Common myeloid progenitor, CD34-positive (primary cell): ENCODE results near the gene VAV3.

Experiments
- CTCF ChIA-PET: fragments of 350-600 bp; sonication (Branson Sonifier 250); formaldehyde crosslinking; loops from one replicate; lab custom pipeline; 2021; ENCODE audit warnings: antibody characterized with exemption; lab: Charles Lee
- POLR2A ChIA-PET: fragments of 350-600 bp; sonication (Branson Sonifier 250); formaldehyde crosslinking; loops from one replicate; lab custom pipeline; 2021; ENCODE audit warnings: antibody characterized with exemption; lab: Charles Lee
- DNase-seq, 3 donors: peaks; one replicate each; pipeline versions ENCODE4 v3.0.0 to v3.0.0-alpha.2; 2013
- H3K27ac ChIP-seq, 2 experiments: 1 replicate in 1 of 2; 2 replicates in 1 of 2; pipeline ENCODE4 v1.7.0; 2013; ENCODE audit warnings: inconsistent platforms in 2 of 2, low read length in 2 of 2, mild to moderate bottlenecking in 2 of 2, low read depth in 1 of 2, moderate library complexity in 1 of 2; ENCODE audit not compliant: severe bottlenecking in 2 of 2, insufficient read depth in 1 of 2, poor library complexity in 1 of 2
- H3K27me3 ChIP-seq, 5 experiments: replicated peaks in 2 of 5; 1 replicate in 3 of 5; 2 replicates in 2 of 5; pipeline versions ENCODE4 v1.6.1 to v1.7.0; 2013; ENCODE audit warnings: low read length in 4 of 5, mild to moderate bottlenecking in 2 of 5, moderate library complexity in 2 of 5, inconsistent platforms in 1 of 5; ENCODE audit not compliant: insufficient read depth in 5 of 5, control insufficient read depth in 4 of 5
- H3K36me3 ChIP-seq, 4 experiments: 1 replicate in 2 of 4; 2 replicates in 2 of 4; pipeline versions ENCODE4 v1.6.1 to v1.7.0; 2013; ENCODE audit warnings: low read length in 3 of 4, control low read depth in 1 of 4, mild to moderate bottlenecking in 1 of 4; ENCODE audit not compliant: control insufficient read depth in 4 of 4, insufficient read depth in 4 of 4
- H3K4me1 ChIP-seq, 4 experiments: 1 replicate in 3 of 4; 2 replicates in 1 of 4; pipeline versions ENCODE4 v1.6.1 to v1.7.1; 2013; ENCODE audit warnings: low read length in 3 of 4, mild to moderate bottlenecking in 3 of 4, control low read depth in 1 of 4, inconsistent platforms in 1 of 4, moderate library complexity in 1 of 4; ENCODE audit not compliant: control insufficient read depth in 4 of 4, insufficient read depth in 4 of 4; ENCODE audit errors: control extremely low read depth in 1 of 4
- H3K4me3 ChIP-seq, 7 experiments: 1 replicate in 4 of 7; 2 replicates in 3 of 7; pipeline versions ENCODE4 v1.5.1 to v1.7.0; 2013; ENCODE audit warnings: mild to moderate bottlenecking in 7 of 7, low read length in 6 of 7, moderate library complexity in 6 of 7, inconsistent platforms in 2 of 7, low read depth in 2 of 7, control low read depth in 1 of 7; ENCODE audit not compliant: insufficient read depth in 4 of 7, control insufficient read depth in 1 of 7; ENCODE audit errors: extremely low read depth in 1 of 7
- H3K9me3 ChIP-seq, 5 experiments: 1 replicate in 4 of 5; 2 replicates in 1 of 5; pipeline versions ENCODE4 v1.6.1 to v1.7.1; 2013; ENCODE audit warnings: low read length in 4 of 5, mild to moderate bottlenecking in 2 of 5, inconsistent platforms in 1 of 5, low read depth in 1 of 5, moderate library complexity in 1 of 5; ENCODE audit not compliant: control insufficient read depth in 4 of 5, insufficient read depth in 2 of 5; ENCODE audit errors: control extremely low read depth in 1 of 5
- WGBS: methylation state at CpG from one replicate; pipeline ENCODE4 v1.1.5; 2013; ENCODE audit not compliant: insufficient coverage; 5-methylcytosine and 5-hydroxymethylcytosine counted together

Gene VAV3

DNA sequence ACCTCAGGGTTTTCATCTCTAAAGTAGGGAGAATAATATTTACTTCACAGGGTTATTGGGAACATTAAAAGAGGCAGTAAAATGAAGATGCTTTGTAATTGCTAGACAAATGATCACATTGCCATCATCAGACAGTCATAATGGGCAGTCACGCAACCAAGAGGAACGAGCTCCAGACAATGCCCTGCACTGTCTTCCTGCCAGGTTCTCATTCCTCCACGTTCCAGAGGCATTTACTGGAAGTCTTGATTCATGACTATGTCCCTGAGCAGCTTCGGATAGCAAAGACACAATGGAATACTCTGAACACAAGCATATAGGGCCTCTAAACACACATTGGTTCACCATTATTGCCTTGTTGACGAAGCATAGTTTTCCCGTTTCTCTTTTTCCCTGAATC, 434.4 kb downstream of the VAV3 start:
- no peak for DNase-seq
- Histone ChIP-seq H3K36me3 (no peaks in the 10 kb centered on the region), H3K4me3 (no peak overlapping the region), H3K27ac (no peak overlapping the region), H3K4me1 (no peaks in the 10 kb centered on the region), H3K27me3 (no peaks in the 10 kb centered on the region), H3K9me3 (no peaks in the 10 kb centered on the region)
- WGBS, result 89% methylated on average over 5 of the region's 6 CpGs
- ChIA-PET CTCF (interaction anchor here (1.1 to 3.9 kb wide), 4 partner anchors 15 to 99 kb away, joined by 3 to 30 read pairs (median 8); no protein-coding TSS in a partner anchor), POLR2A (no interaction called here)

DNA sequence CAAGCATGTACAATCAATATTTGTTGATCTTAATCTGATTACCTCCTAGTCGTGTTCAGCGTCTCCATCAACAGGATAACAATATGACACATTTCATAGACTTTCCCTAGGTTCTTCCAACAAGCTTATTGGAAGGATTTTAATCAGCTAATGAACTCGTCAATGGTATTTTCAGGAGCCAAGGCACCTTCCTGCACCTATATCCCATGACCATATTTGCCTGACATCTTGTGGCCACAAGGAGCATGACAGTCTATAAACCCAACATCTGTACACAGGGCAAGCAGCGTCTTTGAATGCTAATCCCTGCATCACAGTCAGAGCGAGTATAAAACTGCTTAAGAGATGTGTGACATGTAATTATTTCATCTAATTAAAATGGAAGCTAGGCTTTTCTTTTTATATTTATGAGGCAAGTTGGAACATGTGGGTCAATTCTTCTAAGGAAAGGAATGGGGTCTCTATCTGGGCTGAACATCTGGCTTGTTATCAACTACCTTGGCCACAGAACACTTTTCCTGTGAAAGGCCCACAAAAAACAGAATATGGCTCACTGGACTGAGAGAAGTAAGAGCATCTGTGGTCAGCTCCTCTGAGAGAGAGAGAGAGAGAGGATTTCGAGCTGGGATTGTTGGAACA, 435.4 kb downstream of the VAV3 start:
- Histone ChIP-seq H3K27me3 (no peaks in the 10 kb centered on the region), H3K4me1 (peaks cover 0 to 2% (median 0%) of the 10 kb centered on the region in 4 experiments), H3K4me3 (no peak overlapping the region), H3K9me3 (no peaks in the 10 kb centered on the region), H3K27ac (no peak overlapping the region), H3K36me3 (no peaks in the 10 kb centered on the region)
- CTCF ChIA-PET, result interaction anchor here (0.8 to 3.9 kb wide), 12 partner anchors 8 to 102 kb away, joined by 3 to 30 read pairs (median 4); no protein-coding TSS in a partner anchor
- WGBS, result 37% methylated on average over 3 of the region's 6 CpGs
- POLR2A ChIA-PET, result no interaction called here
- peak; percentile 35 to 64 (median 63) for DNase-seq

DNA sequence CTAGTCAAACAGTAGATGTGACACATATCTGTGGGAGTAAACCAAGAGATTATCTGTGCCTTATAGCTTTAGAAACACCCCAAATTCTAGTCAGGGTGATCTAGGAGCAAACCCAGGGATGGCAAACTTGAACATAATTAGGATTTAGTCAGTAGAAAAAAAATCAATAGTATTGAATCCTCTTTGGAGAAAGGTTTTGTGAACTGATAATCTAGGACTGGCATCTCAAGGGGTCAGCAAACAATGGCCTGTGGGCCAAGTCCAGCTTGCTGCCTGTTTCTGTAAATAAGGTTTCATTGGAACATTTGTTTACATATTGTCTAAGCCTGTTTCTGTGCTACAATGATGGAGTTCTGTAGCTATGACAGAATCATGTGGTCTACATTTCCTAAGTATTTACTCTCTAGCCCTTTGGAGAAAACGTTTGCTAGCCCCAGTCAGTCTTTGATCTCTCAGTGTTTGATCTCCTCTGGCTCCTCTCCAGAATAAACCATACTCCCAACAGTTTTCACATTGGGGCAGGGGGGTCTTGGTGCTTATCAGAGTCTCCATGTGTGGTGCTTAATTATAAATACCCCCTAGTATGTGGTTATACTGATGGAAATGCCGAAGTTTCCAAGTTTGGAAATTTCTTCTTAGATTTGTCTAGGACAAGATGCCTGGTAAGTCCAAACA, 438.3 kb downstream of the VAV3 start:
- Histone ChIP-seq H3K4me1 (peaks cover 0 to 2% (median 0%) of the 10 kb centered on the region in 4 experiments), H3K36me3 (no peaks in the 10 kb centered on the region), H3K9me3 (no peaks in the 10 kb centered on the region), H3K27me3 (no peaks in the 10 kb centered on the region), H3K27ac (no peak overlapping the region), H3K4me3 (no peak overlapping the region)
- WGBS, result 100% methylated on average over 1 of the region's 2 CpGs
- ChIA-PET POLR2A (no interaction called here), CTCF (interaction anchor here (1.2 to 3.9 kb wide), 4 partner anchors 9 to 96 kb away, joined by 3 to 30 read pairs (median 4); no protein-coding TSS in a partner anchor)
- no peak for DNase-seq

DNA sequence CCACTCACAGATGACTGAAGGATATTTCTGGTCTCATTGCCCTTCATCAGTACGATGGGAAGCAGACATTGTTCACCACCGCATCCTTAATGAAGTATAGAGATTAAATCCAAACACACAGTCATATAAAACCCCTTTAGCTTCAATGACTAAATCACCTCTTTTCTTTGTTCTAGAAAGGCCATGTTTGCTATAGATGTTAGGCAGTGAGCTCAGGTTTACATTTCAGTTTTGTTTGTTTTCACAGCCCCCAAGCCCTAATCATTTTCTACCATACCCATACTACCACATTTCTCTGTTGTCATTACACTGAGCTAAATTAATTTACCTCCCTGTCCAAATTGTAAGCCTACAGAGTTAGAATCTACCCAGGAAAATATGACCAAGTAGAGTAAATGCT, 439.0 kb downstream of the VAV3 start:
- CTCF ChIA-PET, result interaction anchor here (1.1 to 1.3 kb wide), 4 partner anchors 9 to 95 kb away, joined by 3 to 6 read pairs (median 4); no protein-coding TSS in a partner anchor

DNA sequence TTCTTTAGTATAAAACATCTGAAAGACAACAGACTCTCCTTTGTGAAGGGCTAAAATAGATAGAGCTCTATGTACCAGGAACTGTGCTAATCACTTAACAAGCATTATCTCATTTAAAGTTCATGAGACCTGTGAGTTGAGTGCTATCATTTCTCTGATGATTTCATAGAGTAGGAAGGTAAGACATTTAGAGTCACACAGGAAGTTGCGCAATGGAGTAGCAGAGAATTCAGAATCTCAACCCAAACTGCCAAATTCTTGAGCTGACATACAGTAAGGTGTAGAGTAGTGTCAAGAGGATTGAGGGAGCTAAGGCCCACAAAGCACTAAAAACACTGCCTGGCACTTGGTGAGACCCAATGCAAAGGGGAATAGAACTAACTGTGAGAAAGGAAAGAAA, 439.8 kb downstream of the VAV3 start:
- DNase-seq, result peak in 2 of 3 donors; percentile 2 to 17
- H3K9me3 ChIP-seq, result no peaks in the 10 kb centered on the region
- H3K36me3 ChIP-seq, result no peaks in the 10 kb centered on the region
- 100% methylated on average over 1 of the region's 1 CpG for WGBS
- no peaks in the 10 kb centered on the region for H3K27me3 ChIP-seq
- no peak overlapping the region for H3K4me3 ChIP-seq
- POLR2A ChIA-PET, result no interaction called here
- CTCF ChIA-PET, result interaction anchor here (1.1 kb wide), 2 partner anchors 9 to 12 kb away, joined by 3 to 6 read pairs; no protein-coding TSS in a partner anchor
- no peak overlapping the region for H3K27ac ChIP-seq
- peaks cover 0 to 2% (median 0%) of the 10 kb centered on the region in 4 experiments for H3K4me1 ChIP-seq

More for the DNA sequence above, 439.0 kb downstream of the VAV3 start:
- H3K4me3 ChIP-seq, result no peak overlapping the region
- no peak overlapping the region for H3K27ac ChIP-seq
- no peaks in the 10 kb centered on the region for H3K9me3 ChIP-seq
- POLR2A ChIA-PET, result no interaction called here
- DNase-seq, result no peak
- peaks cover 0 to 2% (median 0%) of the 10 kb centered on the region in 4 experiments for H3K4me1 ChIP-seq
- no CpG with 5 or more reads among the region's 2 CpGs for WGBS
- H3K27me3 ChIP-seq, result no peaks in the 10 kb centered on the region
- no peaks in the 10 kb centered on the region for H3K36me3 ChIP-seq

DNA sequence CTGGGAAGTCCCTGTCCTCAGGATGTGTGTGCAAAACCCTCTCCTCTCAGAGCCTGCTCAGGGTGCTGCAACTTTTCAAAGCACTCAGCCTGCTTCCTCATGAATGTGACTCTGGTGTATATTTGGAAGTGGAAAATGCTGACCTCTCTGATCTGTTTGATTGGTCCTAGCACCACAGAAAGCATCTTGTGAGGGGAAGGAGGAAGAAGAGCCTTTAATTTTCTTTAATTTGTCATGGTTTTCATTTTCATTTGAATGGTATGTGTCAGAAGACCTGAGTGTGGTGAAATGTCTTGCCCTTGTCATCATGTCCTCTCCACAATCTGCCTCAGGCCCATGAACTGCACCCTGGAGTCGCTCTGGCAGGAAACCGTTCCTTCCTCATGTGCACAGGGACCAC, 440.7 kb downstream of the VAV3 start:
- H3K4me1 ChIP-seq, result peaks cover 0 to 2% (median 0%) of the 10 kb centered on the region in 4 experiments
- H3K27me3 ChIP-seq, result no peaks in the 10 kb centered on the region
- CTCF ChIA-PET, result no interaction called here
- POLR2A ChIA-PET, result no interaction called here
- DNase-seq, result no peak
- no peak overlapping the region for H3K27ac ChIP-seq
- H3K36me3 ChIP-seq, result no peaks in the 10 kb centered on the region
- H3K4me3 ChIP-seq, result no peak overlapping the region
- no peaks in the 10 kb centered on the region for H3K9me3 ChIP-seq
- no CpG with 5 or more reads among the region's 2 CpGs for WGBS

DNA sequence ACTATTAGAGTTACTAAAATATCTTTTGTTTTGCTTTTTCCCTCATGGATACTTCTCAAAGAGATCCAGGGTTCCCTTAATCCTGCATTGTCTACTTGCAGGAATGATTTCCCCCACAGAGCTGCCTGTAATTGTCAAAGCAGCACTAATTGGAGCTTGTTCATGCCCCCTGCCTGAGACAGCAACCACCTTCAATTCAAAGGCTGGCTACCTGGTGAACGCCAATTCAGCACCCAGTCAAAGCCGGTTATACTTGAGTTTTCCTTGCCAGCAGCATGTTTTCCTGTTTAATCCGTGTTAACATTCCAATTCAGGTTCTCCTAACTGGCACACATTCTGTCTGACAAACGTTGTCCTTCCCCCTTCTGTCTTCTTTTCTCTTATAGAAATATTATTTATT, 441.2 kb downstream of the VAV3 start:
- H3K27ac ChIP-seq, result no peak overlapping the region
- H3K4me3 ChIP-seq, result no peak overlapping the region
- H3K36me3 ChIP-seq, result no peaks in the 10 kb centered on the region
- H3K27me3 ChIP-seq, result no peaks in the 10 kb centered on the region
- ChIA-PET CTCF (no interaction called here), POLR2A (no interaction called here)
- H3K9me3 ChIP-seq, result no peaks in the 10 kb centered on the region
- H3K4me1 ChIP-seq, result peaks cover 0 to 2% (median 0%) of the 10 kb centered on the region in 4 experiments
- 100% methylated on average over 1 of the region's 4 CpGs for WGBS
- no peak for DNase-seq
